Endodermal cell (in vitro differentiated cells): ENCODE measurements around the gene INKA2. TPM values are rescaled to one million over a fixed set of nuclear protein-coding genes. Genes with fewer than 3 reads are reported as not detected.

Experiments
- DNase-seq: peaks from one replicate; pipeline ENCODE4 v3.0.0-alpha.2; 2017
- H3K27ac ChIP-seq: 2 replicates; pipeline ENCODE4 v1.5.1; 2013; ENCODE audit warnings: mild to moderate bottlenecking, low read depth, low read length, moderate library complexity
- H3K27me3 ChIP-seq: 2 replicates; pipeline ENCODE4 v1.6.1; 2013; ENCODE audit warnings: mild to moderate bottlenecking, low read length, moderate library complexity; ENCODE audit not compliant: insufficient read depth, control insufficient read depth, poor library complexity, severe bottlenecking
- H3K36me3 ChIP-seq: 2 replicates; pipeline ENCODE4 v1.7.0; 2013; ENCODE audit warnings: mild to moderate bottlenecking, low read length, moderate library complexity; ENCODE audit not compliant: control insufficient read depth, insufficient read depth
- H3K4me1 ChIP-seq: one replicate; pipeline ENCODE4 v1.7.0; 2013; ENCODE audit warnings: low read length; ENCODE audit not compliant: control insufficient read depth, insufficient read depth
- H3K4me3 ChIP-seq: 2 replicates; pipeline ENCODE4 v1.5.1; 2013; ENCODE audit warnings: mild to moderate bottlenecking, low read length, moderate library complexity
- H3K9ac ChIP-seq: 2 replicates; pipeline ENCODE4 v1.6.1; 2013; ENCODE audit warnings: mild to moderate bottlenecking, low read length, moderate library complexity; ENCODE audit not compliant: poor library complexity, severe bottlenecking; ENCODE audit errors: extremely low read depth
- H3K9me3 ChIP-seq: 2 replicates; pipeline ENCODE4 v1.6.1; 2013; ENCODE audit warnings: mild to moderate bottlenecking, low read length, moderate library complexity; ENCODE audit not compliant: control insufficient read depth
- H3K27ac Mint-ChIP-seq: 2 replicates; pipeline ENCODE4 v1.8.0; 2020; ENCODE audit warnings: mixed read lengths
- H3K27me3 Mint-ChIP-seq: 2 replicates; pipeline ENCODE4 v1.8.0; 2021; ENCODE audit warnings: mild to moderate bottlenecking, mixed read lengths; ENCODE audit not compliant: insufficient read depth
- H3K36me3 Mint-ChIP-seq: 2 replicates; pipeline ENCODE4 v1.8.0; 2020; ENCODE audit warnings: low read depth, mixed read lengths
- H3K4me1 Mint-ChIP-seq: 2 replicates; pipeline ENCODE4 v1.8.0; 2020; ENCODE audit warnings: mixed read lengths
- H3K4me3 Mint-ChIP-seq: 2 replicates; pipeline ENCODE4 v1.8.0; 2020; ENCODE audit warnings: mild to moderate bottlenecking, moderate library complexity, mixed read lengths
- H3K9me3 Mint-ChIP-seq: 2 replicates; pipeline ENCODE4 v1.8.0; 2020; ENCODE audit warnings: mild to moderate bottlenecking, mixed read lengths
- WGBS, 2 experiments: methylation state at CpG; one replicate each; pipeline versions ENCODE4 v1.1.5 to v1.1.7; 2013; ENCODE audit warnings: missing lambda C conversion rate in 2 of 2, mixed read lengths in 1 of 2; ENCODE audit not compliant: insufficient coverage in 1 of 2, insufficient read length in 1 of 2; 5-methylcytosine and 5-hydroxymethylcytosine counted together
- total RNA-seq, 2 donors: library from RNA; stranded (reverse); fragmentation: NEBNext Ultra II Directional in 1 of 2; extraction: Animal tissue kit (Norgen Biotek cat#: 25700) in 1 of 2; gene quantifications; 2 replicates in 1 of 2; 3 replicates in 1 of 2; pipeline ENCODE4 v1.2.1, GENCODE V29; 2021
- TF ChIP-seq, protein P1 (sequence below): fragments of 200-600 bp; sonication (generic); conservative IDR thresholded peaks from 2 replicates; pipeline ENCODE4 v1.5.0; 2021; ENCODE audit warnings: antibody characterized with exemption, mild to moderate bottlenecking

INKA2 gene
- total RNA-seq, 2 donors from 2014 or later, result 1.4 to 1.9 TPM

DNA sequence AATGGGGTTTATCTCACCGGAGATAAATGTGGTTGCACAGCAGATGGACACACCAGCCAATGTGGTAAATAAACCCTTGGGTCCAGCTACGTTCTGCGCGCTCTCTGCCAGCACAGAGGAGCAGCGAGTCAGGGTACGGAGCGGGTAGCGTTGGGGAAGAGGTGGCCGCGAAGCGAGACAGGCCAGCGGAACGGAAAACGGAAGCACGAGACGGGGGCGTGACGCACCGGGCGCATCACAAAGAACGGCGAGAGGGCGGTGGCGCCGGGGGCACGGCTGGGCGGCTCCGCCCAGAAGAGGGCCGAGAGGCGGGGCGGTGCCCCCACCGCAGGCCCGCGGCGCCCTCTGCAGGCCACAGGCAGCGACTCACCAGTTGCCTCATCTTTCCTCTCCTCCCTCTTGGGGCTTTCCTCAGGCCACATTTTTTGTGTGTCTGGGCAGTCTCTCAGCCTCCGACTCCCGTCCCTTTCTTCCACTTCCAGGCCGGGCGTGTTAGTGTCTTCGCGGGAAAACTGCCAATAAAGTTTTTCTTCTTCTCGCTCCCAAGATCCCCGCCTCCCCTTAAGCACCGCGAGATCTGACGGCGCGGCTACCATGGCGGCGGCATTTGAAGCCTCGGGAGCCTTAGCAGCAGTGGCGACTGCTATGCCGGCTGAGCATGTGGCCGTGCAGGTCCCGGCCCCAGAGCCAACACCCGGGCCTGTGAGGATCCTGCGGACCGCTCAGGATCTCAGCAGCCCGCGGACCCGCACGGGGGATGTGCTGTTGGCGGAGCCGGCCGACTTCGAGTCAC lies 16.3 kb upstream of the INKA2 start, which contains the start of gene DDX20:
DDX20 (plus strand) TSS at position 571 of the 793 bp plus-strand sequence; CDS start at position 595, 24 bp downstream.
- Mint-ChIP-seq H3K36me3 (peaks cover 19% of the 10 kb centered on the region), H3K4me1 (peaks cover 10% of the 10 kb centered on the region), H3K9me3 (no peaks in the 10 kb centered on the region), H3K27me3 (peaks cover 6% of the 10 kb centered on the region), H3K4me3 (peak within 1 kb of the TSS; percentile 82), H3K27ac (peak within 1 kb of the TSS; percentile 98)
- TF ChIP-seq, protein P1, sequence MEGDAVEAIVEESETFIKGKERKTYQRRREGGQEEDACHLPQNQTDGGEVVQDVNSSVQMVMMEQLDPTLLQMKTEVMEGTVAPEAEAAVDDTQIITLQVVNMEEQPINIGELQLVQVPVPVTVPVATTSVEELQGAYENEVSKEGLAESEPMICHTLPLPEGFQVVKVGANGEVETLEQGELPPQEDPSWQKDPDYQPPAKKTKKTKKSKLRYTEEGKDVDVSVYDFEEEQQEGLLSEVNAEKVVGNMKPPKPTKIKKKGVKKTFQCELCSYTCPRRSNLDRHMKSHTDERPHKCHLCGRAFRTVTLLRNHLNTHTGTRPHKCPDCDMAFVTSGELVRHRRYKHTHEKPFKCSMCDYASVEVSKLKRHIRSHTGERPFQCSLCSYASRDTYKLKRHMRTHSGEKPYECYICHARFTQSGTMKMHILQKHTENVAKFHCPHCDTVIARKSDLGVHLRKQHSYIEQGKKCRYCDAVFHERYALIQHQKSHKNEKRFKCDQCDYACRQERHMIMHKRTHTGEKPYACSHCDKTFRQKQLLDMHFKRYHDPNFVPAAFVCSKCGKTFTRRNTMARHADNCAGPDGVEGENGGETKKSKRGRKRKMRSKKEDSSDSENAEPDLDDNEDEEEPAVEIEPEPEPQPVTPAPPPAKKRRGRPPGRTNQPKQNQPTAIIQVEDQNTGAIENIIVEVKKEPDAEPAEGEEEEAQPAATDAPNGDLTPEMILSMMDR, result peak; percentile 92
- H3K27ac ChIP-seq, result peak within 1 kb of the TSS; percentile 98
- H3K4me3 ChIP-seq, result peak within 1 kb of the TSS; percentile 98
- DNase-seq, result peak; percentile 96
- no peaks in the 10 kb centered on the region for H3K4me1 ChIP-seq
- WGBS, 2 experiments, result 0% methylated on average over 22 to 67 of the region's 67 CpGs
- peaks cover 24% of the 10 kb centered on the region for H3K36me3 ChIP-seq
- H3K9me3 ChIP-seq, result no peaks in the 10 kb centered on the region
- no peaks in the 10 kb centered on the region for H3K27me3 ChIP-seq
- H3K9ac ChIP-seq, result peak within 1 kb of the TSS; percentile 91

DNA sequence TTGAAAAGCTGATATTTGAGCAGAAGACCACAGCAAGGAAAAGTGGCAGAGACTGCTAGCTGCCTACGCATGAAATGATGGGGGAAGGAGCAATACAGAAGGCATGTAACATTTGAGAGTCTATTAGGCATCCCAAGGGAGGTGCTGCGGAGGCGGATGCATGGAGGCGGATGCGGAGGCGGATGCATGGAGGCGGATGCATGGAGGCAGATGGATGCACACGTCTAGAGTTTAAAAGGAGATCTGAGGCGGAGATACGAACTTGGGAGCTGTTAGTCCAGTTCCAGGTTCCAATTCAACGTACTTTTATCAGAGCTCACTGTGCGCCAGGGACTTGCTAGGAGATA lies 15.8 kb upstream of the INKA2 start:
- no peaks in the 10 kb centered on the region for H3K27me3 ChIP-seq
- H3K9me3 ChIP-seq, result no peaks in the 10 kb centered on the region
- Mint-ChIP-seq H3K36me3 (peaks cover 16% of the 10 kb centered on the region), H3K27me3 (peaks cover 6% of the 10 kb centered on the region), H3K4me3 (peak overlapping the region; percentile 82), H3K4me1 (peaks cover 10% of the 10 kb centered on the region), H3K27ac (peak overlapping the region; percentile 98), H3K9me3 (no peaks in the 10 kb centered on the region)
- peaks cover 18% of the 10 kb centered on the region for H3K36me3 ChIP-seq
- 3 to 7% methylated on average over 12 of the region's 12 CpGs for WGBS, 2 experiments
- peak; percentile 85 for DNase-seq
- TF ChIP-seq, protein P1, result no peak
- H3K4me1 ChIP-seq, result no peaks in the 10 kb centered on the region
- peak overlapping the region; percentile 98 for H3K27ac ChIP-seq
- H3K9ac ChIP-seq, result peak overlapping the region; percentile 91
- peak overlapping the region; percentile 98 for H3K4me3 ChIP-seq

DNA sequence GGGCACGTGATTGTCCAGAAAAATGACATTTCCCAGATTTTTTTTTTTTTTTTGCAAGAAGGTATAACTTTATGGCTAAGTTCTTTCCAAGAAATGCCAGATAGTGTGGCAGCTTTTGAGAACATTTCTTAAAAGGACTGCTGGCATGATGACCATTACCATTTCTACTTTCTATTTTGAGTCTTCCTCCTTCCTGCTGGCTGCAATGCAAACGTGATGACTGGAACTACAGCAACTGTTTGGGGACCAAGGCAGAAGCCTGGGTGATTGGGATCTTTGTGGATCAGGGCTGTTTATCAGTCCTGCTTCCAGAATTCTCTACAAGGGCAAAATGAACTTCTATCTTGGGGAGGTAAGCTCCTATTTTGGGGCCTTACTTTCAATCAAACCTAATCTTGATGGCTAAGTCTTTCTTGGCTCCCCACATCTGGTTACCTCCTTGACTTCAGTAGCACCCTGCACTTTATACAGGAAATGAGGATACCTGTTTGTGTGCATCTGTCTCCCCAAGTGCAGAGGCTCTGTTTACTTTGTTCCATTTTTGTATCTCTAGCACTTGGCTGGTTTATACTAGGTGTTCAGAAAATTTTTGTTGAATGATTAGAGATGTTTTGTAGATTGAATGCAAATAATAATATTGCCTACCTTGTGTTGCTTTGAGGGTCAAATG lies 12.8 kb upstream of the INKA2 start:
- H3K36me3 ChIP-seq, result no peaks in the 10 kb centered on the region
- no peak overlapping the region for H3K27ac Mint-ChIP-seq
- H3K4me3 ChIP-seq, result no peak overlapping the region
- H3K9me3 ChIP-seq, result no peaks in the 10 kb centered on the region
- no peak for DNase-seq
- no peaks in the 10 kb centered on the region for H3K27me3 ChIP-seq
- H3K9me3 Mint-ChIP-seq, result no peaks in the 10 kb centered on the region
- TF ChIP-seq, protein P1, result no peak
- no peaks in the 10 kb centered on the region for H3K36me3 Mint-ChIP-seq
- H3K27ac ChIP-seq, result no peak overlapping the region
- 68% methylated on average over 2 of the region's 2 CpGs; no CpG with 5 or more reads in 1 of the 2 experiments for WGBS, 2 experiments
- no peak overlapping the region for H3K4me3 Mint-ChIP-seq
- H3K9ac ChIP-seq, result no peak overlapping the region
- peaks cover 6% of the 10 kb centered on the region for H3K27me3 Mint-ChIP-seq
- peaks cover 5% of the 10 kb centered on the region for H3K4me1 ChIP-seq
- H3K4me1 Mint-ChIP-seq, result peaks cover 12% of the 10 kb centered on the region
